GM12878 (cell line): ENCODE data around the gene GPC6. TPM values are rescaled to one million over a fixed set of nuclear protein-coding genes. Genes with fewer than 3 reads are reported as not detected.

Source experiments
- ATAC-seq: fragments of 200-7000 bp; cut with Tn5 transposase; 3 replicates; pipeline ENCODE4 v1.9.1; 2020; ENCODE audit warnings: mild to moderate bottlenecking, moderate library complexity
- BruUV-seq: library from RNA; stranded (reverse); fragments of 400-500 nt; replicated peaks from 2 replicates; lab custom pipeline; 2021; lab: Mats Ljungman, UMichigan
- CTCF ChIA-PET: fragments of 300-600 bp; sonication (Branson Sonifier 250); formaldehyde crosslinking; extraction: SDS; loops from one replicate; lab custom pipeline; 2021; ENCODE audit warnings: inconsistent platforms; lab: Yijun Ruan, JAX
- POLR2A ChIA-PET: fragments of 350-600 bp; formaldehyde crosslinking; extraction: SDS; loops from one replicate; lab custom pipeline; 2021; ENCODE audit warnings: inconsistent platforms; lab: Charles Lee
- RAD21 ChIA-PET: fragments of 300-600 bp; sonication (Branson Sonifier 250); formaldehyde crosslinking; loops from one replicate; lab custom pipeline; 2023; ENCODE audit warnings: antibody characterized with exemption; ENCODE audit not compliant: unreplicated experiment; lab: Charles Lee
- SMC1A ChIA-PET: fragments of 300-600 bp; sonication (Branson Sonifier 250); formaldehyde crosslinking; loops from one replicate; lab custom pipeline; 2023; ENCODE audit not compliant: unreplicated experiment, uncharacterized antibody; lab: Charles Lee
- DNase-seq: peaks from one replicate; pipeline ENCODE4 v3.0.0-alpha.2; 2011; ENCODE audit warnings: low read depth, low spot score
- FAIRE-seq: peaks from 3 replicates; lab custom pipeline; 2011; peaks lifted over from hg19 to GRCh38; lab: Jason Lieb, UNC
- H2AFZ ChIP-seq: 2 replicates; pipeline ENCODE4 v1.6.0; 2011; ENCODE audit warnings: low read depth, low read length, control low read depth; ENCODE audit not compliant: control insufficient read depth
- H3K27ac ChIP-seq: 2 replicates; pipeline ENCODE4 v1.5.1; 2011; ENCODE audit warnings: control low read depth; ENCODE audit not compliant: control insufficient read depth, insufficient read depth
- H3K27me3 ChIP-seq, 2 experiments: replicated peaks in 1 of 2; 2 replicates each; pipeline versions ENCODE4 v1.6.0 to v1.6.1; 2011; ENCODE audit warnings: low read length in 1 of 2; ENCODE audit not compliant: control insufficient read depth in 2 of 2, insufficient read depth in 2 of 2
- H3K36me3 ChIP-seq, 2 experiments: 2 replicates each; pipeline ENCODE4 v1.5.1; 2011; ENCODE audit warnings: low read length in 1 of 2; ENCODE audit not compliant: control insufficient read depth in 2 of 2, insufficient read depth in 2 of 2
- H3K4me1 ChIP-seq: 2 replicates; pipeline ENCODE4 v1.6.1; 2011; ENCODE audit warnings: mild to moderate bottlenecking, low read length, moderate library complexity, mixed read lengths; ENCODE audit not compliant: control insufficient read depth, insufficient read depth
- H3K4me2 ChIP-seq: 2 replicates; pipeline ENCODE4 v1.6.0; 2011; ENCODE audit warnings: control low read depth; ENCODE audit not compliant: control insufficient read depth, insufficient read depth
- H3K4me3 ChIP-seq: fragments of 200-600 bp; sonication (generic); 2 replicates; pipeline ENCODE4 v1.5.1; 2016
- H3K79me2 ChIP-seq: 2 replicates; pipeline ENCODE4 v1.6.0; 2011; ENCODE audit warnings: low read length; ENCODE audit not compliant: control insufficient read depth, insufficient read depth
- H3K9ac ChIP-seq: 2 replicates; pipeline ENCODE4 v1.8.0; 2011; ENCODE audit warnings: low read length, control low read depth, mixed read lengths; ENCODE audit not compliant: control insufficient read depth, insufficient read depth
- H3K9me3 ChIP-seq: replicated peaks from 3 replicates; pipeline ENCODE4 v1.5.1; 2011; ENCODE audit warnings: mild to moderate bottlenecking, low read length; ENCODE audit not compliant: control insufficient read depth, insufficient read depth
- H4K20me1 ChIP-seq: 2 replicates; pipeline ENCODE4 v1.6.0; 2011; ENCODE audit not compliant: control insufficient read depth, insufficient read depth
- MEF2B ChIP-seq: fragments of 450-650 bp; IDR thresholded peaks from 2 replicates; pipeline ENCODE4 v1.6.1; 2018; ENCODE audit warnings: mild to moderate bottlenecking, moderate library complexity; ENCODE audit not compliant: partially characterized antibody, poor library complexity, severe bottlenecking
- RUNX3 ChIP-seq: IDR thresholded peaks from 2 replicates; pipeline ENCODE4 v1.6.1; 2012; ENCODE audit warnings: low read length, inconsistent platforms
- WGBS: methylation state at CpG from one replicate; pipeline ENCODE4 v1.1.6; 2016; ENCODE audit warnings: low lambda C conversion rate; ENCODE audit not compliant: insufficient replicate concordance, insufficient coverage; ENCODE audit errors: missing lambda C conversion rate; 5-methylcytosine and 5-hydroxymethylcytosine counted together
- in situ Hi-C: fragments of 300-500 bp; cut with MboI; formaldehyde crosslinking; loops from 9 replicates; pipeline ENCODE4 v1.14.3; 2018; ENCODE audit warnings: mixed read lengths
- intact Hi-C: fragments of 100-400 bp; cut with micrococcal nuclease; formaldehyde crosslinking; loops from one replicate; pipeline ENCODE4 v1.14.2; 2022; ENCODE audit not compliant: unreplicated experiment
- polyA plus RNA-seq, 11 experiments: library from polyadenylated mRNA; depleted of rRNA in 4 of 11; unstranded in 6 of 11; stranded (reverse) in 5 of 11; fragments of >200 nt; fragmentation: Nextera tagmentation in 4 of 11; fragmentation: Illumina TruSeq in 1 of 11; extraction: Ambion mirVana in 4 of 11; extraction: Trizol in 1 of 11; gene quantifications; 1 replicate in 1 of 11; 2 replicates in 10 of 11; pipeline versions ENCODE4 v1.2.1 to v1.2.3, GENCODE V29; 2011 to 2016; ENCODE audit warnings: inconsistent platforms in 2 of 11, missing spikeins in 2 of 11, low read depth in 1 of 11
- total RNA-seq, 4 experiments: library from RNA; depleted of rRNA in 3 of 4; stranded (reverse); fragments of >200 nt in 3 of 4; fragmentation: Illumina TruSeq in 1 of 4; extraction: Trizol in 1 of 4; gene quantifications; 2 replicates each; pipeline versions ENCODE4 v1.2.1 to v1.2.3, GENCODE V29; 2013 to 2021
- TF ChIP-seq, protein P1 (sequence below): IDR thresholded peaks from 2 replicates; pipeline ENCODE4 v1.6.1; 2012; ENCODE audit warnings: low read length, inconsistent platforms
- TF ChIP-seq, protein P2 (sequence below): IDR thresholded peaks from 2 replicates; pipeline ENCODE4 v1.6.1; 2011; ENCODE audit warnings: mild to moderate bottlenecking, low read depth, low read length, moderate library complexity; ENCODE audit not compliant: insufficient replicate concordance
- TF ChIP-seq, protein P3 (sequence below): fragments of 450-650 bp; IDR thresholded peaks from 2 replicates; pipeline ENCODE4 v1.6.1; 2017; ENCODE audit warnings: mild to moderate bottlenecking, moderate library complexity

Gene GPC6
- total and polyA plus RNA-seq, 10 of the 15 experiments (the other 5 are each of a cell fraction or from before 2014, with no cell fraction given): 0.03 to 0.04 (median 0.03) TPM; not detected in 7

DNA sequence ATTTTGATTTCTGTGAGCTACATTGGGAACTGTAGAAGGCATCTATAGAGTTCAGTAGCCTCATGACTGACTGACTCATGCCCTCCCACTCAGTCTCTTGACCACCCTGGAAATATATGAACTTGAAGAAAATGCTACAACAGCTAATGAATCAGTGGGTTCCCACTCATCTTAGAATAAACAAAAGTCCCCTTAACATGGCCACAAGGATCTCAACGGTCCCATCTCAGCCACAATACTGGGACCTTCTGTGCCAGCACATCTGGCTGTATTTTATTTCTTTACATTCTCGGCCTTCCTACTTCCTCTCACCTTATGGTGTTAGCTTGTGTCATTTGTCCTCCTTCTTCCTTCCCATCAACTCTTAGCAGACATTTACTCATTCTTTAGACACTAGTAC, 633.1 kb downstream of the GPC6 start:
- no peak overlapping the region for H3K4me2 ChIP-seq
- ChIA-PET SMC1A (no interaction called here), POLR2A (no interaction called here), CTCF (no interaction called here), RAD21 (no interaction called here)
- intact Hi-C loops: no loop called here
- no peak overlapping the region for H2AFZ ChIP-seq
- H4K20me1 ChIP-seq: no peaks in the 10 kb centered on the region
- H3K36me3 ChIP-seq: no peaks in the 10 kb centered on the region
- ATAC-seq (no peak), FAIRE-seq (no peak), DNase-seq (no peak)
- H3K4me1 ChIP-seq: no peaks in the 10 kb centered on the region
- H3K4me3 ChIP-seq: no peak overlapping the region
- WGBS: 3% methylated on average over 2 of the region's 2 CpGs
- TF ChIP-seq, protein P1, sequence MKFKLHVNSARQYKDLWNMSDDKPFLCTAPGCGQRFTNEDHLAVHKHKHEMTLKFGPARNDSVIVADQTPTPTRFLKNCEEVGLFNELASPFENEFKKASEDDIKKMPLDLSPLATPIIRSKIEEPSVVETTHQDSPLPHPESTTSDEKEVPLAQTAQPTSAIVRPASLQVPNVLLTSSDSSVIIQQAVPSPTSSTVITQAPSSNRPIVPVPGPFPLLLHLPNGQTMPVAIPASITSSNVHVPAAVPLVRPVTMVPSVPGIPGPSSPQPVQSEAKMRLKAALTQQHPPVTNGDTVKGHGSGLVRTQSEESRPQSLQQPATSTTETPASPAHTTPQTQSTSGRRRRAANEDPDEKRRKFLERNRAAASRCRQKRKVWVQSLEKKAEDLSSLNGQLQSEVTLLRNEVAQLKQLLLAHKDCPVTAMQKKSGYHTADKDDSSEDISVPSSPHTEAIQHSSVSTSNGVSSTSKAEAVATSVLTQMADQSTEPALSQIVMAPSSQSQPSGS: no peak
- no peak for TF ChIP-seq RUNX3
- TF ChIP-seq MEF2B: no peak
- TF ChIP-seq, protein P2, sequence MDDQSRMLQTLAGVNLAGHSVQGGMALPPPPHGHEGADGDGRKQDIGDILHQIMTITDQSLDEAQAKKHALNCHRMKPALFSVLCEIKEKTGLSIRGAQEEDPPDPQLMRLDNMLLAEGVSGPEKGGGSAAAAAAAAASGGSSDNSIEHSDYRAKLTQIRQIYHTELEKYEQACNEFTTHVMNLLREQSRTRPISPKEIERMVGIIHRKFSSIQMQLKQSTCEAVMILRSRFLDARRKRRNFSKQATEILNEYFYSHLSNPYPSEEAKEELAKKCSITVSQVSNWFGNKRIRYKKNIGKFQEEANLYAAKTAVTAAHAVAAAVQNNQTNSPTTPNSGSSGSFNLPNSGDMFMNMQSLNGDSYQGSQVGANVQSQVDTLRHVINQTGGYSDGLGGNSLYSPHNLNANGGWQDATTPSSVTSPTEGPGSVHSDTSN: no peak
- TF ChIP-seq, protein P3, sequence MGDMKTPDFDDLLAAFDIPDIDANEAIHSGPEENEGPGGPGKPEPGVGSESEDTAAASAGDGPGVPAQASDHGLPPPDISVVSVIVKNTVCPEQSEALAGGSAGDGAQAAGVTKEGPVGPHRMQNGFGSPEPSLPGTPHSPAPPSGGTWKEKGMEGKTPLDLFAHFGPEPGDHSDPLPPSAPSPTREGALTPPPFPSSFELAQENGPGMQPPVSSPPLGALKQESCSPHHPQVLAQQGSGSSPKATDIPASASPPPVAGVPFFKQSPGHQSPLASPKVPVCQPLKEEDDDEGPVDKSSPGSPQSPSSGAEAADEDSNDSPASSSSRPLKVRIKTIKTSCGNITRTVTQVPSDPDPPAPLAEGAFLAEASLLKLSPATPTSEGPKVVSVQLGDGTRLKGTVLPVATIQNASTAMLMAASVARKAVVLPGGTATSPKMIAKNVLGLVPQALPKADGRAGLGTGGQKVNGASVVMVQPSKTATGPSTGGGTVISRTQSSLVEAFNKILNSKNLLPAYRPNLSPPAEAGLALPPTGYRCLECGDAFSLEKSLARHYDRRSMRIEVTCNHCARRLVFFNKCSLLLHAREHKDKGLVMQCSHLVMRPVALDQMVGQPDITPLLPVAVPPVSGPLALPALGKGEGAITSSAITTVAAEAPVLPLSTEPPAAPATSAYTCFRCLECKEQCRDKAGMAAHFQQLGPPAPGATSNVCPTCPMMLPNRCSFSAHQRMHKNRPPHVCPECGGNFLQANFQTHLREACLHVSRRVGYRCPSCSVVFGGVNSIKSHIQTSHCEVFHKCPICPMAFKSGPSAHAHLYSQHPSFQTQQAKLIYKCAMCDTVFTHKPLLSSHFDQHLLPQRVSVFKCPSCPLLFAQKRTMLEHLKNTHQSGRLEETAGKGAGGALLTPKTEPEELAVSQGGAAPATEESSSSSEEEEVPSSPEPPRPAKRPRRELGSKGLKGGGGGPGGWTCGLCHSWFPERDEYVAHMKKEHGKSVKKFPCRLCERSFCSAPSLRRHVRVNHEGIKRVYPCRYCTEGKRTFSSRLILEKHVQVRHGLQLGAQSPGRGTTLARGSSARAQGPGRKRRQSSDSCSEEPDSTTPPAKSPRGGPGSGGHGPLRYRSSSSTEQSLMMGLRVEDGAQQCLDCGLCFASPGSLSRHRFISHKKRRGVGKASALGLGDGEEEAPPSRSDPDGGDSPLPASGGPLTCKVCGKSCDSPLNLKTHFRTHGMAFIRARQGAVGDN: no peak
- no TSS peak for BruUV-seq
- no peaks in the 10 kb centered on the region for H3K9me3 ChIP-seq
- H3K9ac ChIP-seq: no peak overlapping the region
- H3K27me3 ChIP-seq: no peaks in the 10 kb centered on the region
- no peak overlapping the region for H3K27ac ChIP-seq
- in situ Hi-C loops: no loop called here
- no peaks in the 10 kb centered on the region for H3K79me2 ChIP-seq
